ENCODE results near the gene IRF2BP2. TPM values are rescaled to one million over a fixed set of nuclear protein-coding genes. Genes with fewer than 3 reads are reported as not detected.
A peak's percentile ranks its signal among the peaks of the same experiment; 100 is the strongest.

Gene IRF2BP2
- total and polyA plus RNA-seq, 2 of the 13 experiments (the other 11 are each of a cell fraction or from before 2014, with no cell fraction given): 140 to 147 TPM

- no peak for TF ChIP-seq DZIP1 (CRISPR knock-in tag; IDR thresholded peaks at IDR 0.05)
- no peak; the same call in 1 of the 2 replicates for TF ChIP-seq ZNF746 (CRISPR knock-in tag; IDR thresholded peaks at IDR 0.05)
- no peak for TF ChIP-seq ZNF574 (CRISPR knock-in tag; IDR thresholded peaks at IDR 0.05)
- no peak for TF ChIP-seq CERS6 (CRISPR knock-in tag; IDR thresholded peaks at IDR 0.05)
- TF ChIP-seq BCLAF1 (IDR thresholded peaks at IDR 0.05): no peak
- 0 out of 2 replicates have a peak, but pooled peaks have one; percentile 11 for TF ChIP-seq THRA (CRISPR knock-in tag; IDR thresholded peaks at IDR 0.05; ENCODE audit: borderline replicate concordance)
- TF ChIP-seq TFAP4 (IDR thresholded peaks at IDR 0.05; ENCODE audit: borderline replicate concordance, low read depth): peak; percentile 71
- no peak for TF ChIP-seq MEIS1 (CRISPR knock-in tag; IDR thresholded peaks at IDR 0.05; ENCODE audit: borderline replicate concordance)
- TF ChIP-seq ZNF329 (CRISPR knock-in tag; IDR thresholded peaks at IDR 0.05; ENCODE audit: low read depth): no peak
- no peak for TF ChIP-seq KAT8 (CRISPR knock-in tag; IDR thresholded peaks at IDR 0.05)
- no peak for TF ChIP-seq KMT2A (CRISPR knock-in tag; IDR thresholded peaks at IDR 0.05)
- no peak for TF ChIP-seq UBTF (CRISPR knock-in tag; IDR thresholded peaks at IDR 0.05)
- TF ChIP-seq MED1 (CRISPR knock-in tag; IDR thresholded peaks at IDR 0.05): peak; percentile 98
These were observed 11.1 kb upstream of the IRF2BP2 start (continued) for GRCh38 chr1:234621127-234621468.

Measured in HepG2 (cell line).